GM11168 (cell line): ENCODE results near the gene PLET1.

Source experiments
- in situ Hi-C: fragments of 300-500 bp; cut with MboI; formaldehyde crosslinking; loops from one replicate; pipeline ENCODE4 v1.12.0; 2022; ENCODE audit warnings: low sequenced_read_pairs; ENCODE audit not compliant: unreplicated experiment

The PLET1 gene

GRCh38 chr11:112260490-112260889 lies at the start of gene PLET1:
Gene PLET1, minus strand, starts transcription at chr11:112260860. Its CDS starts 271 bp downstream, at chr11:112260589.
- in situ Hi-C loops: no loop called here

DNA sequence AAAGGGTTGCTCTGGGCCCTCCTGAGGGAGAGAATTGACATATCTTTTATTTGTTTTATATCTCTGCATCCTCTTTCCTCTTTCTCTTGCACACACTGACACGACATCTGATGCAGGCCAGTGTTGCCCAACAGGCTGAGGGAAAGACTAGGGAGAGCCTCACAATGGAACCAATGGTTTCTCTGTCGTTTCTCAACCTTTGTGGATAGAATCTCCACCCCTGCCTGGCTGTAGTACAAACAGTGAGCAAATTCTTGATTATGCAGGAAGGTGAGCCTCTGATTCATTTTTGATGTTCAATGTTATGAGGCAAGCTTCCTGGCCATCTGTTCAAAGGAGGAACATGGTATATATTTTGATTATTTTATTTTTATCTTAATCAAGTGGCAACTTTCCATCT lies 49.8 kb upstream of the PLET1 start:
- in situ Hi-C loops: no loop called here

DNA sequence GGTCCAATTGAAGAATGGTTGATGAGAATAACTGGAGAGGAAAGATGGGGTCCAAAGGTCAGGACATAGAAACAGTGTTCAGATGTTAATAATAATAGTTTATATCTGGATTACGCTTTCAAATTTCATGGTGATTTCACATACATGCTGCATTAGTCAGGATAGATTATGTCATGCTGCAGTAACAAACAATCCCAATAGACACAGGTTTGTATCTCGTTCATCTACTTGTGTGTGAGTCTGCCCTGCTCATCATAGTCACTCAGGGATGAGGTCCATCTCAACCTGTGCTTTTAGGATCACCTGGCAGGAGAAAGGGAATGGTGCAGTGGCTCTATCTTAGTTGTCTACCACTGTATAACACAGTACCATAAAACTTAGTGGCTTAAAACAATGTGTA lies 48.0 kb upstream of the PLET1 start:
- in situ Hi-C loops: loop anchor here (10.0 kb wide), 1 partner anchor 266 kb away; no protein-coding TSS in a partner anchor

DNA sequence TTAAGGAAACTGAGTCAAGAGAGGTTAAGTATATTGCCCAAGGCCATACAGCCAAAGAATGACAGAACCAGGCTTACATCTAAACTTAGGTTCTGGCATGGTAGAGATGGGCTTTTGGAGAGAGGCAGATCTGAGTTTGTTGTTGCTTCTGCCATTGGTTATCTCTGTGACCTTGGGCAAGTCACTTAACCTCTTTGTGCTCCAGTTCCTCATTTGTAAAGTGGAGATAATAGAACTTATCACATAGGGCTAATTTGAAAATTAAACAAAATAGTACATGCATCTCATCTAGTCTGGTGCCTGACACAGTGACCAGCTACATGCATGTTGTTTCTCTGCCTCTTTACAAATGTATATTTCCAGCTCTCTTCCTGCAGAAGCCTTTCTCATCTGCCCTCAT lies 47.0 kb upstream of the PLET1 start:
- in situ Hi-C loops: loop anchor here (10.0 kb wide), 1 partner anchor 267 kb away; no protein-coding TSS in a partner anchor

DNA sequence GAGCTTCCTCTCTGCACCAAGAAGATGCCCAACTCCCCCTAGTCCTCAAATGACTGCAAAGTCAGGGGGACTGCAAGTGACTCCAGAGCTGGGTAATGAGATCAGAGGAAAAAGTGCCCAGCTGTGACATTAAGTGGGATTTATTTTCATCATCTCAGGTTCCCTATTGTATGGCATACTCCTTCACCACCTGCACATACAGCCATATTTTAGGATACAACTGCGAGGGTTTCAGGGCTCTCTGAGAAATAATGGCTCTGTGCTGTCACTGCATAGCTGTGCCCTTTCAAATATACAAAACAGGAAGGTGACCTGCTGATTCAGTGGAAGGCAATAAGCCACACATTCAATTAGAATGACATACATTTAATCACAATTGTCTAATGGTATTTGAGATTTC lies 45.6 kb upstream of the PLET1 start:
- in situ Hi-C loops: loop anchor here (10.0 kb wide), 1 partner anchor 269 kb away; no protein-coding TSS in a partner anchor

DNA sequence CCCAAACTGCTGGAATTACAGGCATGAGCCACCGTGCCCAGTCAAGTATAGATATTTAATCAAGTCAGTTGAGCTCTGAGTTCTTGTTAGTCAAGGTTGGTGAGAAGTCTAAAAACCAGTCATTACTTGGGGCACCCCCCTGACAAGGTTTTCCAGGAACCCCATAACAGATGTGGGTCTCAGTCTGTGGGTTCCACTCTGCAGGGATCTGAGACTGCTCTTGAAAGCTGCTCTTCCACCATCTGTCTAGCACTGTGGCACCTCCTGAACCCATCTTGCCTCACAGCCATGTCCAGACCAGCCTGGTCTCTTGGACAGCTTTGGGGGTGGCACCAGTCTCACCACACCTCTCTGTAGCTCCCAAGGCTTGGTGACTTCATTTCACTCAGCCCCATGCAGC lies 44.3 kb upstream of the PLET1 start:
- in situ Hi-C loops: loop anchor here (10.0 kb wide), 1 partner anchor 270 kb away; no protein-coding TSS in a partner anchor

GRCh38 chr11:112303616-112304015 lies 43.0 kb upstream of the PLET1 start:
- in situ Hi-C loops: loop anchor here (10.0 kb wide), 1 partner anchor 271 kb away; no protein-coding TSS in a partner anchor

- in situ Hi-C loops: loop anchor here (10.0 kb wide), 1 partner anchor 272 kb away; no protein-coding TSS in a partner anchor
Observed at GRCh38 chr11:112302226-112302868, 41.7 kb upstream of the PLET1 start.

DNA sequence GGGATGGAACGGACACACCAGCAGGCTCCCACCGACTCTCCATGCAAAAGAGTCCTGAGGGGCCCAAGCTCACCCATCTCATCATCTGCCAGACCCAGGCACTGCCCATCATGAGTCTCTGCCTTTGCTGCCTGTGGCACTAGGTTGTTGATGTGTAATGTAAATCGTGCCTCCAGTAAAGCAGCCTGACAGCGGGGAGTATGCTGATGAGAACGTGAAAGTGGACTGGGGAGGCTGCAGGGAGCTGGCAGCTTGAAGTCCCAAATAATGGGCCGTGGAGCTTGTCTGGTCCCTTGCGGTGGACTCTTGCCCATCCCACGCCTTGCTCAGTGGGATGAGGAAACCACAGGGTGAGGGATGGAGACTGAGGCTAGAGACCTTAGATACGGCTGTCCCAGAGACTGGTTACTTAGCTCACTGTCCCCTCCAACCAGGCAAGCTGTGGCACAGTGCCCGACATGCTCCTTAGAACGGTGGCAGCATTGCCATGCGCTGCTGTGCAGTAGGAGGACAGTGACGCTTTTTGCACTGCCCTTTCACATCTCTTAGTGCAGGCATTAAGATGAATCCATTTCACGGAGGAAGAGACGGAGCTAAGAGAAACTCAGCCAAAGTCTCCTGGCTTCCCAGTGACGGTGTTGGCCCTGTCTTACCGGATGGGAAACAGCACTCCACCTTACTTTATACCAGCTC lies 39.6 kb upstream of the PLET1 start:
- in situ Hi-C loops: loop anchor here (10.0 kb wide), 1 partner anchor 275 kb away; no protein-coding TSS in a partner anchor

DNA sequence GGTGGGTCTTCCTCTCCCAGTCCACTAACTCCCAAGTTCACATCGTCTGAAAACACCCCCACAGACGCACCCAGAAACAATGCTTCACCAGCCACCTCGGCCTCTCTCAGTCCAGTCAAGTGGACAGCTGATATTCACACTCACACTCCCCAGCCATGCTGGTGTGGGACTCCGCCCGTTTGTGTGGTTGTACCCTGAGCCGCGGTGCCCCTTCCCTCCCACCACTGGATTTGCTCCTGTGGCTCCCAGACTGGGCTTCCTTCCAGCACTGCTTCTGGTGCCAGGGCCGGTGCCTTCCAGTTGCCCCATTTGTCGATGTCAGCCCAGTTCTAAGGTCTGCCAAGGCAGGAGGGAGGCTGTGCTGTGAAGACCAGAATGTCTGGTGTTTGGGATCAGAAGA lies 37.9 kb upstream of the PLET1 start:
- in situ Hi-C loops: no loop called here

DNA sequence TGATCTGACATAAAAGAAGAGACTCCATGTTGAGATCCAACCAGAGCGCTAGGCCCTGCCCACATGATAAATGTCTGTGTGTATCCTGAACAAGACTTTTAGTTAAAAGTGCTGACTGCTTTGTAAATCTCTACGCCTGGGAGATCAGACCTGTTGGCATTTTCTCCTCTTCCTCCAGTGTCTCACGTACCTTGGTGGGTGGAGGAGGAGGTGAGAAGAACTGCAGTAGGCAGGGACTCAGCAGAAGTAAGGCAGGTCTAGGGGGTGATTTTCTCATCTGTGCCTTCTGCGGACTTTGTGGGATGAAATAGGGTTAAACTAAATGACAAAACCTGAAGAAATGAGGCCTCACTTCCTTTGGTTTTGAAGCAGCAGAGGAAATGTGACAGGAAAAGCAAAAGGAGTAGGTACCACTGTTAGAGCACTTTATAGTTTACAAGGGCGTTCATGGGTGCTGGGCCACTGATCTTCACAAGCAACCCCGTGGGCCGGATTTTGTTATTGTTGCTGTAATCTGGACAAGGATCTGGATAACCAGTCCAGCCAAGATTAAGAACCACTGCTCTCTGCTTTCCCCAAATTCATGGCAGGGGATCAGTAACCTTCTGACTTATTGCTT lies 36.7 kb upstream of the PLET1 start:
- in situ Hi-C loops: no loop called here

- in situ Hi-C loops: no loop called here
Observed at GRCh38 chr11:112296044-112296443, 35.4 kb upstream of the PLET1 start.

DNA sequence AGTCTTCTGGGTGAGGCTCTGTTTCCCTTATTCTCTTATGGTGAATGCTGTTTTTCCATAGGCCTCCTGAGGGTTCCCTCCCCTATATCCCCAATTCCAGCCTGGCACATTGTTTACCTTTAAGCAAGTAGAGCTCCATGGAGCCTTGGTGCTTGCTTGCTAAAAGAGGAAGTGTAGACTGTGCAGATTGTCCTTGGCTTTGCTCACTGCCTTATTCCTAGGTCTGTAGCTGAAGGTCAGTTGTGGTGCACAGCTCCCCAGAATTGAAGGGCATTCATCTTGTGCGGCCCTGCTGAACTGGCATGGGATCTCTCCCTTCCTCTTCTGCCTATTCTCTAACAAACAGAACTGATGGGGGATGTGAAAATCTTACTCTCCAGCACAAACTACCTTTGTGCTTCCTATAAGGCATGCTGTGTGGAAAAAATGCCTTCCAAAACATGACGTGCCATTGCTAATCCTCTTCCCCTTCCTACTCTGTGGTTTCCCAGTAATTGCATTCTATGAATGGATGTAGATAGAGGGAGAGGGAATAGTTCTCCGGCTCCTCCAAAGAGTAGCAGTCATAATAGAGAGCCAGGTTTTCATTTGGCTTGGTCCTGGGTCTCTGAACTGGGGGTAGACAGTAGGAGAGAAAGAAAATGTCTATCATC lies 34.2 kb upstream of the PLET1 start:
- in situ Hi-C loops: no loop called here

GRCh38 chr11:112293614-112294013 lies 33.0 kb upstream of the PLET1 start:
- in situ Hi-C loops: no loop called here

DNA sequence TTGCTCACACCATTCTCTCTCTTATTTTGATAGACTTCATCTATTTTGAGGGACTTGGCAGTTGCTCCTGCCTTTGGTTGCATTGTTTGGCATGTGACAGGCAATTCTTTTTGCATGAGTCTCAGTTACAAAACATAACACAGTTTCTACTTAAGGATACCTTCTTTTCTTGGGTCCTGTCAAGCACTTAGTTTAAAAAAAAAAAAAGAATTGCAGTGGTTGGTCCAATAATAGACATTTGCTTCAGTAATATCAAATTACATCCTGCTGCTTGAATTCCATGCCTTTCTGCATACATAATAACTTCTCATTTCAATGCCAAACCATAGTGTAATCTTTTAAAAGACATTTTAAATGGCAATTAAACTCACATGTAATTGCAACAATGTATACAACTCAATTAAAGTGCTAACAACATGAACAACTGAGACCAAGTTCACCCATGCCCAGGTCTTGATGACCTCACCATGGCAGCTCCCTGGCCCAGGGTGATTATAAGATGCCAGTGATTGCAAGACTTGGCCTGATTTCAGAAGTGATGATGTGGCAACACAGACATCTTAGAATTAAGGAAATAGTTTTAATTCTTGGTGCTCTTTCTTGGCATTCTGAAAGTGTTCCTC lies 32.2 kb upstream of the PLET1 start:
- in situ Hi-C loops: no loop called here

- in situ Hi-C loops: no loop called here
Observed at GRCh38 chr11:112292188-112292587, 31.5 kb upstream of the PLET1 start.

GRCh38 chr11:112291191-112291590 lies 30.5 kb upstream of the PLET1 start:
- in situ Hi-C loops: no loop called here

DNA sequence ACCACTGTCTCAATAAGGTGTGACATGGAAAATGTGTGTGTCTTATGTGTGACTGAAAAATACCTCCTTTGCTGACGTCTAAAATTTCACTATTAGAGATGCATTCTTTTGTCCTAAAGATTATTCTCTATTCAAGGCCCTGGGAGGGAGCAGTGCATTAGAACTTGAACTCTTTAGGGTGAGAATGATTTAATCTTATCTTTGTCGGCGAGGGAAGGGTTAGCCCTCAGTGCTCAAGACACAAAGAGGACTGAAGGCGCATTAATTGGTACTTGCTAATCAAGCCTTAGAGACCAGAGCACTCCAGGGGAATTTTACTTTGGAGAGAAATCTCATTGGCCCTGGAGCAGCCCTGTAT lies 29.8 kb upstream of the PLET1 start:
- in situ Hi-C loops: no loop called here

GRCh38 chr11:112289588-112290492 lies 29.2 kb upstream of the PLET1 start:
- in situ Hi-C loops: no loop called here
